ENCODE data around the gene CCDC28A. TPM values are rescaled to one million over a fixed set of nuclear protein-coding genes. Genes with fewer than 3 reads are reported as not detected.
A peak's percentile ranks its signal among the peaks of the same experiment; 100 is the strongest.

Gene CCDC28A
- total RNA-seq (10 to 100 TPM; 30.3 to 35.0 TPM), polyA plus RNA-seq (ENCODE audit: insufficient read depth, low read depth, low replicate concordance) (36.4 TPM)
- long read RNA-seq, donor 1, transcript CCDC28A-202 (6 exons, 1,505 nt) = major isoform, 10 of 10 reads
- long read RNA-seq, donor 1, partial matches to known transcripts = 0 of 10 reads
- long read RNA-seq, donor 1, other reads (novel, unspliced or antisense) = 0 of 10 reads
- long read RNA-seq, donor 2, partial matches to known transcripts = 0 of 2 reads
- long read RNA-seq, donor 2, other reads (novel, unspliced or antisense) = 0 of 2 reads

- Histone ChIP-seq H3K4me1 (no peaks in the 10 kb centered on the region), H3K4me3 (peak within 1 kb of the TSS; percentile 76 to 84), H3K9me3 (no peaks in the 10 kb centered on the region), H3K36me3 (ENCODE audit: low read depth, missing control alignments) (no peaks in the 10 kb centered on the region), H3K27me3 (no peaks in the 10 kb centered on the region), H3K27ac (peak within 1 kb of the TSS; percentile 94 to 98)
- DNase-seq = peak; percentile 99
- intact Hi-C loops (cut with DNase I; ENCODE audit: low total_unique reads) = no loop called here
- 0 to 1% methylated on average over 33 to 47 of the region's 47 CpGs for WGBS, 2 donors
- TF ChIP-seq CTCF (IDR thresholded peaks at IDR 0.05) (peak in 1 of 3 experiments; percentile 35), POLR2A (IDR thresholded peaks at IDR 0.05) (peak; percentile 57)
These were observed at the start of gene CCDC28A for GRCh38 chr6:138773177-138774091. TSS of gene CCDC28A (plus strand) at chr6:138773769. CDS start at chr6:138776121, 2,352 bp downstream.

- Histone ChIP-seq H3K27ac (no peak overlapping the region), H3K27me3 (no peaks in the 10 kb centered on the region), H3K4me3 (no peak overlapping the region), H3K9me3 (no peaks in the 10 kb centered on the region), H3K36me3 (ENCODE audit: low read depth, missing control alignments) (no peaks in the 10 kb centered on the region), H3K4me1 (no peaks in the 10 kb centered on the region)
- intact Hi-C loops (cut with DNase I; ENCODE audit: low total_unique reads) = no loop called here
- DNase-seq = no peak
- no peak for TF ChIP-seq CTCF (IDR thresholded peaks at IDR 0.05)
- no peak for TF ChIP-seq POLR2A (IDR thresholded peaks at IDR 0.05)
- 59 to 64% methylated on average over 3 of the region's 3 CpGs for WGBS, 2 donors
These were observed 49.6 kb upstream of the CCDC28A start for GRCh38 chr6:138724015-138724414.

GRCh38 chr6:138726066-138726756 is 47.4 kb upstream of the CCDC28A start:
- H3K9me3 ChIP-seq = no peaks in the 10 kb centered on the region
- H3K4me1 ChIP-seq = no peaks in the 10 kb centered on the region
- no peaks in the 10 kb centered on the region for H3K27me3 ChIP-seq
- 89 to 90% methylated on average over 7 of the region's 7 CpGs for WGBS, 2 donors
- H3K4me3 ChIP-seq = no peak overlapping the region
- intact Hi-C loops (cut with DNase I; ENCODE audit: low total_unique reads) = no loop called here
- no peak for DNase-seq
- TF ChIP-seq CTCF (IDR thresholded peaks at IDR 0.05) (no peak), POLR2A (IDR thresholded peaks at IDR 0.05) (no peak)
- no peak overlapping the region for H3K27ac ChIP-seq
- no peaks in the 10 kb centered on the region for H3K36me3 ChIP-seq (ENCODE audit: low read depth, missing control alignments)

GRCh38 chr6:138726757-138727097 is 46.8 kb upstream of the CCDC28A start:
- H3K4me1 ChIP-seq = no peaks in the 10 kb centered on the region
- H3K4me3 ChIP-seq = no peak overlapping the region
- H3K27ac ChIP-seq = no peak overlapping the region
- intact Hi-C loops (cut with DNase I; ENCODE audit: low total_unique reads) = no loop called here
- DNase-seq = no peak
- 87 to 97% methylated on average over 3 of the region's 3 CpGs for WGBS, 2 donors
- H3K36me3 ChIP-seq (ENCODE audit: low read depth, missing control alignments) = no peaks in the 10 kb centered on the region
- no peaks in the 10 kb centered on the region for H3K9me3 ChIP-seq
- no peak for TF ChIP-seq CTCF (IDR thresholded peaks at IDR 0.05)
- TF ChIP-seq POLR2A (IDR thresholded peaks at IDR 0.05) = no peak
- H3K27me3 ChIP-seq = no peaks in the 10 kb centered on the region

All from testis (tissue), 5 donors.